Activated T-cell treated with anti-CD3 and anti-CD28 coated beads, Interleukin-2, amount 50 U/mL, for 4 hours (primary cell): ENCODE results near the gene UBE2M. TPM values are rescaled to one million over a fixed set of nuclear protein-coding genes. Genes with fewer than 3 reads are reported as not detected.

Experiments
- ATAC-seq, 2 donors: fragments of 200-7000 bp; cut with Tn5 transposase; one replicate each; pipeline ENCODE4 v1.10.0; 2021
- DNase-seq: peaks from one replicate; pipeline ENCODE4 v3.0.0-alpha.2; 2020
- H3K27me3 Mint-ChIP-seq: one replicate; pipeline ENCODE4 v1.8.0; 2021; ENCODE audit warnings: low read depth, mixed read lengths
- H3K36me3 Mint-ChIP-seq: one replicate; pipeline ENCODE4 v1.8.0; 2022; ENCODE audit warnings: mixed read lengths; ENCODE audit not compliant: insufficient read depth
- H3K4me1 Mint-ChIP-seq: one replicate; pipeline ENCODE4 v1.8.0; 2021; ENCODE audit warnings: low read depth, mixed read lengths
- H3K4me3 Mint-ChIP-seq: one replicate; pipeline ENCODE4 v1.8.0; 2021; ENCODE audit warnings: mild to moderate bottlenecking, moderate library complexity, mixed read lengths
- H3K9me3 Mint-ChIP-seq: one replicate; pipeline ENCODE4 v1.8.0; 2021; ENCODE audit warnings: mixed read lengths
- total RNA-seq, 3 donors: library from RNA; stranded (reverse); gene quantifications; one replicate each; pipeline ENCODE4 v1.2.1, GENCODE V29; 2021

UBE2M gene
- total RNA-seq, 3 donors from 2014 or later: 138 to 155 (median 153) TPM

DNA sequence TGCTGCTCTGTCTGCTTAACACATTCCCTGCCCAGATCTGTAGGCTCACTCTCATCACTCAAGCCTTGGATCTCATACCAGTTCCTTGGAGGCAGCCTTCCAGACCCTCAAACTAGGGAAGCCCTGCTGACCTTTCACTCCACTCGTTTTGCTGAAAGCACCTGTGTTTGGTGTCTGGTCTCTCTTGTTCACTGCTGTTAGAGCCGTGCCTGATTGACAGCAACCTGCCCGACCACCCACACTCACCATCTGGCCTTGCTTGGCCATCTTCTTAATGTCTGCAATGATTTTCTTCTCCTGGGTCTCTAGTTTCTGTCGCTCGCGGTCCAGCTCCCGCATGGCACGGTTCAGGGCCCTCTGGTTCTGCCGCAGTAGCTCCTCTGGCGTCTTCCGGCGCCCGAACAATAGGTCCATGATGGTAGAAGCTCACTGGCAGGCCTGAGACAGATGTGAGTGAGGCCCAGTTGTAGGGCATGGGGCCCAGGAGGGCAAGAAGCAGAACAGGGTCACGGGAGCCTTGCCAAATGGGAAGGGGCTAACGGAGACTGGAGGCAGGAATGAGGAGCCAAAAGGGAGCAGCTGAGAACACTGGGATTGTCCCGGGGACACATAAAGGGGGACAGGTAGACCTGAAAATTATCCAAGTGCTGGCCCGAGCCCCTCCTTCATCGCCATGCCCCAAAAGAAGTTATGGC is 4.5 kb downstream of the UBE2M start:
- Mint-ChIP-seq H3K9me3 (no peaks in the 10 kb centered on the region), H3K4me1 (peaks cover 44% of the 10 kb centered on the region), H3K36me3 (peaks cover 46% of the 10 kb centered on the region), H3K4me3 (peak overlapping the region; percentile 98), H3K27me3 (no peaks in the 10 kb centered on the region)
- ATAC-seq: no peak
- DNase-seq: no peak

DNA sequence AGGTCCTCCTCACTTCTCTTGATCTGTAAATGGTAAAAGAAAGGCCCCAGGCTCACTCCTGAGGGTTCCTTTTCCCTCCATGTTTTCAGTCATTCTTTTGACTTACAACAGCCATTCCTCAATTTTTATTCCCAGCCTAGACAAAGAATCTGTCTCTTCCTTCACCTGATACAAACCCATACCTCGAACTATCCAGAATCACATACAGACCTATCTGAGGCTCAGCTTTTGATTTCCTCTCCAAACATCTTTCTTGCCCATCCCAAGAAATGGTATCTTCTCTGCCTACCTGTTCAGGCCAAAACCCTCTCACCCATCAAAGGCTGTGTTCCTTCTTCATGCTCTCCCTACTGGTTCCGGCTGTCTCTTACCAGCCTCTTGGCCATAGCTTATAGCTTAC is 5.8 kb downstream of the UBE2M start:
- Mint-ChIP-seq H3K36me3 (peaks cover 53% of the 10 kb centered on the region), H3K4me3 (peak overlapping the region; percentile 1), H3K4me1 (peaks cover 41% of the 10 kb centered on the region), H3K27me3 (no peaks in the 10 kb centered on the region), H3K9me3 (no peaks in the 10 kb centered on the region)
- ATAC-seq (no peak), DNase-seq (no peak)

DNA sequence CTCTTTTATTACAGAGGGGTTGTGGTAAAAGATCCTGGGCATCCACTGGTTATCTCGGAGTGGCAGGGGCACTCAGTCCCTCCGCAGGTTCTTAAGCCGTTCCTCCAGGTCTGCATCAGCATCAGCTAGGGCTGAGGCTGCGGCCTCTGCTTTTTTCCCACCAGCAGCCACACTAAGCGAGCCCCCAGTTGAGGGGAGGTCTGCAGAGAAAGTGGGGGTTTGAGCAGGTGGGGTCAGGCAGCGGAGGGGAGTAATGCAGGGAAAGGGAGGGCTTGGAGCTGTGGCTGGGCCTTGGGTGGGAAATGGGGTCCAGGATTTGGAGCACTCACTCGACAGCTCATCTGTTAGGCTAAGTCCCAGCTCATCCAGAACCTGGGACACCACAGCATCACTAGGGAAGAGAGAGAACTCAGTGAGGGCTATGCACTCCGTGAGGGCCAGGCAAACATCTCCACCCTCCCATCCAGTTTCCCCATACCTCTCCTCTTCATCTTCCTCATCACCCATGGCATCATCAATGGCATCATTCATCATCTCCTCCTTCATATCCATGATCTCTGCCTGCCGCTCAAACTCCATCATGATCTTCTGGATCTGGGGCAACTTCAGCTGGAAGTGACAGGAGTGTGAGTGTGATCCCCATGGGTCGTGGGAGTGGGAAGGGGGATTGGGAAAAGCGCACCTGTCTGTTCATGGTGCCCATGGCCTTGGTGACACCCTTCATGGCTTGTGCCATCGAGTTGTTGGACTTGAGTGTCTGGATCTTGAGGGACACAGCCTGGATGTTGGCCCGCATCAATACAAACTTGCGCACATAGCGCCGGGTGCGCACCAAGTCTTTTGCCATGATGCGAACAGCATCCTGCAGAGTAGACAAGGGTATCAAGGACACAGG is 6.6 kb downstream of the UBE2M start:
- H3K36me3 Mint-ChIP-seq: peaks cover 55% of the 10 kb centered on the region
- peaks cover 38% of the 10 kb centered on the region for H3K4me1 Mint-ChIP-seq
- H3K9me3 Mint-ChIP-seq: no peaks in the 10 kb centered on the region
- H3K4me3 Mint-ChIP-seq: no peak overlapping the region
- no peak for ATAC-seq
- no peaks in the 10 kb centered on the region for H3K27me3 Mint-ChIP-seq
- no peak for DNase-seq

GRCh38 chr19:58551123-58551497 is 7.3 kb downstream of the UBE2M start:
- ATAC-seq (no peak), DNase-seq (no peak)
- H3K9me3 Mint-ChIP-seq: no peaks in the 10 kb centered on the region
- no peaks in the 10 kb centered on the region for H3K27me3 Mint-ChIP-seq
- H3K4me3 Mint-ChIP-seq: no peak overlapping the region
- peaks cover 58% of the 10 kb centered on the region for H3K36me3 Mint-ChIP-seq
- peaks cover 38% of the 10 kb centered on the region for H3K4me1 Mint-ChIP-seq

DNA sequence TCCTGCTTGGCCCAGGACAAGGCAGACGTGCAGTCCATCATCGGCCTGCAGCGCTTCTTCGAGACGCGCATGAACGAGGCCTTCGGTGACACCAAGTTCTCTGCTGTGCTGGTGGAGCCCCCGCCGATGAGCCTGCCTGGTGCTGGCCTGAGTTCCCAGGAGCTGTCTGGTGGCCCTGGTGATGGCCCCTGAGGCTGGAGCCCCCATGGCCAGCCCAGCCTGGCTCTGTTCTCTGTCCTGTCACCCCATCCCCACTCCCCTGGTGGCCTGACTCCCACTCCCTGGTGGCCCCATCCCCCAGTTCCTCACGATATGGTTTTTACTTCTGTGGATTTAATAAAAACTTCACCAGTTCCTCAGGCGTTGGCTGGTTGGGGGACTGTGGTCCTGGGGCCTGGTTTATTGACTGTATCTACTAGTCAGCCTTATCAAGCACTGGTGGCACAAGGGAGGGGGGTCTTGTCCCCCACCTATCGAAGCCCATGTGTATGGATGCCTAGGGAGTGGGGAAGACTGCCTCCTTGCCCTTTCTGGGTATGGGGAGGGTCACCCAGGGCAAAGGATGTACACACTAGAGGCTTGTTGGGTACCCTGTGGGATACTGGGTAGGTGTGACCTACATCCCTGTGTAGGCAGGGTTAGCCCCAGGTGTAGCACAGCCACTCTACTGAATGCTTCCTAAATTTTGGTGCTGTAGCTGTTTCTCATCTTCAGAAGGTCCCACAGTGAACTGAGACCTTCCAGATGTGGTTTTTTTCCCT is 7.9 kb downstream of the UBE2M start:
- ATAC-seq (no peak), DNase-seq (no peak)
- Mint-ChIP-seq H3K27me3 (no peaks in the 10 kb centered on the region), H3K36me3 (peaks cover 63% of the 10 kb centered on the region), H3K4me1 (peaks cover 42% of the 10 kb centered on the region), H3K4me3 (no peak overlapping the region), H3K9me3 (no peaks in the 10 kb centered on the region)

DNA sequence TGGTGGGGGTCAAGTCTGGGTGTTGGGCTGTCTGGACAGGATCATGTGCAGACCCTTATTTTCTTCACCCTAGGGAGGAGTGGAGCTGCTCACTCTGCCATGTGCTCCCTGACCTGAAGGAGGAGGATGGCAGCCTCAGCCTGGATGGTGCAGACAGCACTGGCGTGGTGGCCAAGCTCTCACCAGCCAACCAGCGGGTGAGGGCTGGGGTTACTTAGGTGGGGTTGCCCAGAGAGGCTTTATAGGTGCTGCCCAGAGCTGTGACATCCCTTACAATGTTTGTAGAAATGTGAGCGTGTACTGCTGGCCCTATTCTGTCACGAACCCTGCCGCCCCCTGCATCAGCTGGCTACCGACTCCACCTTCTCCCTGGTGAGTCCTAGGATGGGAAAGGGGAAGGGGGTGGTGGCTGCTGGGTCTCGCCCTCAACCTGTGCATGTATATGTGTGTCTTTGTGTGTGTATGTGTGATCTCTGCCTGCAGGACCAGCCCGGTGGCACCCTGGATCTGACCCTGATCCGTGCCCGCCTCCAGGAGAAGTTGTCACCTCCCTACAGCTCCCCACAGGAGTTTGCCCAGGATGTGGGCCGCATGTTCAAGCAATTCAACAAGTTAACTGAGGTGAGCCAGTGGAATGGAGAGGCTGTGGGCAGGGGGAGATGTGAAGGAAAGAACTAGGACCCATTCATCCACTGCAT is 8.6 kb downstream of the UBE2M start:
- no peak overlapping the region for H3K4me3 Mint-ChIP-seq
- no peaks in the 10 kb centered on the region for H3K27me3 Mint-ChIP-seq
- H3K9me3 Mint-ChIP-seq: no peaks in the 10 kb centered on the region
- H3K36me3 Mint-ChIP-seq: peaks cover 63% of the 10 kb centered on the region
- no peak for DNase-seq
- H3K4me1 Mint-ChIP-seq: peaks cover 36% of the 10 kb centered on the region
- no peak for ATAC-seq

GRCh38 chr19:58548859-58549663 is 9.3 kb downstream of the UBE2M start:
- Mint-ChIP-seq H3K4me3 (no peak overlapping the region), H3K27me3 (no peaks in the 10 kb centered on the region), H3K36me3 (peaks cover 60% of the 10 kb centered on the region), H3K4me1 (peaks cover 32% of the 10 kb centered on the region), H3K9me3 (no peaks in the 10 kb centered on the region)
- ATAC-seq (no peak), DNase-seq (no peak)

DNA sequence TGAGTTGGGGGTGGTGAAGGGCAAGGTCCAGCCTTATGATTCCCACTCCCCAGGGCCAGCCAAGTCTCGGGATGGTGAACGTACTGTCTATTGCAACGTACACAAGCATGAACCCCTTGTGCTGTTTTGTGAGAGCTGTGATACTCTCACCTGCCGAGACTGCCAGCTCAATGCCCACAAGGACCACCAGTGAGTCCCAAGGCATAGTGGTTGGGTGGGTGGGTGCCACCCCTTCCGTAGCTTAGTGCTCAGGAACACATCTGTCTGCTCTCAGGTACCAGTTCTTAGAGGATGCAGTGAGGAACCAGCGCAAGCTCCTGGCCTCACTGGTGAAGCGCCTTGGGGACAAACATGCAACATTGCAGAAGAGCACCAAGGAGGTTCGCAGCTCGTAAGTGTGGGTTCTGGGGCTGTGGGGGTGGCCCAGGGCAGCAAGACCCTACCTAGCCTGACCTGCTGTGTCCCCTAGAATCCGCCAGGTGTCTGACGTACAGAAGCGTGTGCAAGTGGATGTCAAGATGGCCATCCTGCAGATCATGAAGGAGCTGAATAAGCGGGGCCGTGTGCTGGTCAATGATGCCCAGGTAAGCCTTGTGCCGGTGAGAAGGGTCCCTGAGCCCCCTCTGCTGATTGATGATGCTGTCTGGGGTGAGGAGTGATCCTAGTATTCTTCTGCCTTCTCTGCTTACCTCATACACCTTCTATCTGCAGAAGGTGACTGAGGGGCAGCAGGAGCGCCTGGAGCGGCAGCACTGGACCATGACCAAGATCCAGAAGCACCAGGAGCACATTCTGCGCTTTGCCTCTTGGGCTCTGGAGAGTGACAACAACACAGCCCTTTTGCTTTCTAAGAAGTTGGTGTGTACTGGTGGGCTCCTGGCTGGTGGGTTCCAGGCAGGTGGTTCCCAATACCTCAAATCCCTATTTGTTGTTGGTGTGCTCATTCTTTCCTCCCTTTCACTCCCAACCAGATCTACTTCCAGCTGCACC is 10.8 kb downstream of the UBE2M start:
- Mint-ChIP-seq H3K4me3 (peak overlapping the region; percentile 95), H3K9me3 (no peaks in the 10 kb centered on the region), H3K4me1 (peaks cover 28% of the 10 kb centered on the region), H3K36me3 (peaks cover 50% of the 10 kb centered on the region), H3K27me3 (no peaks in the 10 kb centered on the region)
- no peak for ATAC-seq
- no peak for DNase-seq

DNA sequence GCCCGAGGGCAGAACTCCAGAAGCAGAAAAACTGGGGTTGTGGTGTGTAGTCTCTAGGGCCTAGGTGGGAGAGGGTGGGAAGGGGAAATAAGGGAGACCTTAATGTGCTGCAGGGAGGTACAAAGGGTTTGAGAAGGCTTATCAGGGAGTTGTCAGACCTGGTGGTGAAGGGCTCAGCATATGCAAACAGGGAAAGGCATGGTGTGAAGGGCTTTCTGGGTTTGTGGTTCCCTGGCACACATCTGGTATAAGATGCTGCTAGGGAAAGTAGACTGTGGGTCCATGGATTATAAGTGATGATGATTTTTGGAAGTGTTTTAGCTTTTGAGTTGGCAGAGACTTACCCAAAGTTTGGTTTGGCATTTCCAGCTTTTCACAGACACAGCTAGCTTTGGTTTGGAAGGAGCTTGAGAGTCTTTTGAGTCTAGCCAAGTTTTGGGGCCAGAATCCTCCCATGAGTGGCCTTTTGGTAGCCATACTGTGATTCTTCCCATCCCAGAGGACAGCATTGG is 12.3 kb downstream of the UBE2M start:
- peaks cover 40% of the 10 kb centered on the region for H3K36me3 Mint-ChIP-seq

GRCh38 chr19:58545286-58546018 is 13.0 kb downstream of the UBE2M start:
- DNase-seq: no peak
- no peak for ATAC-seq
- H3K36me3 Mint-ChIP-seq: peaks cover 37% of the 10 kb centered on the region

More for the DNA sequence above, 12.3 kb downstream of the UBE2M start:
- ATAC-seq (no peak), DNase-seq (no peak)
- H3K4me3 Mint-ChIP-seq: peak overlapping the region; percentile 95
- H3K4me1 Mint-ChIP-seq: peaks cover 26% of the 10 kb centered on the region
- no peaks in the 10 kb centered on the region for H3K9me3 Mint-ChIP-seq
- no peaks in the 10 kb centered on the region for H3K27me3 Mint-ChIP-seq

GRCh38 chr19:58544591-58545285 is 13.7 kb downstream of the UBE2M start:
- no peaks in the 10 kb centered on the region for H3K27me3 Mint-ChIP-seq
- ATAC-seq (peak; percentile 60 to 61), DNase-seq (peak; percentile 73)
- no peaks in the 10 kb centered on the region for H3K9me3 Mint-ChIP-seq
- H3K4me1 Mint-ChIP-seq: peaks cover 26% of the 10 kb centered on the region
- H3K36me3 Mint-ChIP-seq: peaks cover 35% of the 10 kb centered on the region
- H3K4me3 Mint-ChIP-seq: peak overlapping the region; percentile 95

More at GRCh38 chr19:58545286-58546018, 13.0 kb downstream of the UBE2M start:
- peaks cover 26% of the 10 kb centered on the region for H3K4me1 Mint-ChIP-seq
- no peaks in the 10 kb centered on the region for H3K27me3 Mint-ChIP-seq
- no peaks in the 10 kb centered on the region for H3K9me3 Mint-ChIP-seq
- H3K4me3 Mint-ChIP-seq: peak overlapping the region; percentile 95
